GM21367 (cell line): ENCODE measurements around the gene PRR23C.

Source experiments
- ATAC-seq: cut with Tn5 transposase; IDR thresholded peaks from one replicate; pipeline ENCODE4 v1.9.1; 2021; ENCODE audit not compliant: unreplicated experiment

The PRR23C gene

GRCh38 chr3:139005356-139005993 is 39.2 kb downstream of the PRR23C start:
- no peak for ATAC-seq

DNA sequence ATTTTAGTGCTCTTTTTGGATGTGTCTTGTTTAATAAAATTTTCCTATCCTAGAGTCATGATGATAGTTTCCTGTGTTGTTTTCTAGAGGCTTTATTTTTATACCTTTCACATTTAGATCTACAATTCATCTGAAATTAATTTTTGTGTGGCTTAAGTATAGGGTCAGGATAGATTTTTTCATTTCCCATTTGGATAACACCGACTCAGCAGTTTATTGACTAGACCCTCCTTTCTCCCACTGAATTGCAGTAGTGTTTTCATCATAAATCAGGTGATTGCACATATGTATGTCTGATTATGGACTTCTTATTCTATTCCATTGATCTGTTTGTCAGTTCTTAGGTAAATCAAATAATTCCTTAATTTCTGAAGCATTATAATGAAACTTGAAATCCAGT is 49.0 kb downstream of the PRR23C start:
- no peak for ATAC-seq
